Natural killer cell treated with Interleukin-12 subunit alpha and Interleukin-12 subunit beta and Interleukin-15 and Interleukin-18, amount 100 ng/mL, for 72 hours (primary cell): ENCODE results near the gene NUDT3. TPM values are rescaled to one million over a fixed set of nuclear protein-coding genes. Genes with fewer than 3 reads are reported as not detected.

Source experiments
- ATAC-seq, 2 donors: fragments of 150-1000 bp; cut with Tn5 transposase in 1 of 2; sonication (Bioruptor Pico), chemical (Tn5 transposase) in 1 of 2; 2 replicates each; pipeline ENCODE4 v1.10.0; 2021
- DNase-seq: peaks from one replicate; pipeline ENCODE4 v3.0.0; 2022; ENCODE audit warnings: low spot score
- H3K27ac Mint-ChIP-seq, 2 donors: 1 replicate in 1 of 2; 2 replicates in 1 of 2; pipeline ENCODE4 v1.8.0; 2022; ENCODE audit warnings: mixed read lengths in 2 of 2, mild to moderate bottlenecking in 1 of 2, moderate library complexity in 1 of 2
- H3K27me3 Mint-ChIP-seq, 2 donors: 1 replicate in 1 of 2; 2 replicates in 1 of 2; pipeline ENCODE4 v1.8.0; 2022; ENCODE audit warnings: mixed read lengths in 2 of 2
- H3K36me3 Mint-ChIP-seq: one replicate; pipeline ENCODE4 v1.8.0; 2022; ENCODE audit warnings: mixed read lengths
- H3K4me1 Mint-ChIP-seq, 2 donors: 1 replicate in 1 of 2; 2 replicates in 1 of 2; pipeline ENCODE4 v1.8.0; 2022; ENCODE audit warnings: low read depth in 2 of 2, mixed read lengths in 2 of 2, mild to moderate bottlenecking in 1 of 2
- H3K4me3 Mint-ChIP-seq: one replicate; pipeline ENCODE4 v1.8.0; 2022; ENCODE audit warnings: mixed read lengths
- H3K9me3 Mint-ChIP-seq: 2 replicates; pipeline ENCODE4 v1.8.0; 2022; ENCODE audit warnings: mixed read lengths
- total RNA-seq, 2 donors: library from RNA; stranded (reverse); gene quantifications; one replicate each; pipeline ENCODE4 v1.2.3, GENCODE V29; 2022

NUDT3 gene
- total RNA-seq, 2 donors from 2014 or later = 9.2 to 15.4 TPM

- DNase-seq (peak; percentile 85), ATAC-seq (peak; percentile 85 to 91)
- Mint-ChIP-seq H3K36me3 (no peaks in the 10 kb centered on the region), H3K9me3 (no peaks in the 10 kb centered on the region), H3K27me3 (no peaks in the 10 kb centered on the region), H3K4me3 (peak within 1 kb of the TSS; percentile 89), H3K4me1 (peaks cover 13 to 16% of the 10 kb centered on the region in 2 donors), H3K27ac (peak within 1 kb of the TSS; percentile 83 to 92)
Measured at GRCh38 chr6:34236443-34237315, 155.8 kb downstream of the NUDT3 start, which contains the start of gene HMGA1. HMGA1 (plus strand) TSS chr6:34236873; CDS start chr6:34240781, 3,908 bp downstream.

DNA sequence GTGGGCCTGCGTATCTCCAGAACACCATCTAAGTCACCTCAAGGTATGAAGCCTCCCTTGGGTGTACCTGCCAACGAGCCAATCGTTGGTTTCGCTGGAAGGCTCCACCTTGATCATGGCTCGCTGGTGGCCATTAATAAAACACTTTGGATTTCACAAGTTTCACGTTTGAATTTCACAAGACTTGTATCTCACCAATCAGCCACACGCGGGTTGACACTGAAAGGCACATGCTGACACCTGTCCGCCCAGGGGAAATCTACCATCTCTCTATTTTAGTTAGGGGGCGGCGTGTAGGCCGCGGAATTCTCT, 156.4 kb downstream of the NUDT3 start:
- Mint-ChIP-seq H3K36me3 (no peaks in the 10 kb centered on the region), H3K27ac (peak overlapping the region; percentile 83 to 92), H3K27me3 (no peaks in the 10 kb centered on the region), H3K4me1 (peaks cover 13 to 16% of the 10 kb centered on the region in 2 donors), H3K9me3 (no peaks in the 10 kb centered on the region), H3K4me3 (peak overlapping the region; percentile 89)
- ATAC-seq (peak; percentile 34 to 46), DNase-seq (no peak)

- Mint-ChIP-seq H3K4me3 (peak overlapping the region; percentile 89), H3K4me1 (peaks cover 13 to 18% of the 10 kb centered on the region in 2 donors), H3K36me3 (no peaks in the 10 kb centered on the region), H3K27me3 (no peaks in the 10 kb centered on the region), H3K9me3 (no peaks in the 10 kb centered on the region), H3K27ac (peak overlapping the region; percentile 83 to 92)
- DNase-seq (no peak), ATAC-seq (peak; percentile 29 to 38)
Measured at GRCh38 chr6:34235307-34236130, 156.9 kb downstream of the NUDT3 start.

- H3K27ac Mint-ChIP-seq = peak overlapping the region; percentile 8 to 63
- H3K4me3 Mint-ChIP-seq = peak overlapping the region; percentile 32
- no peak for ATAC-seq
- DNase-seq = no peak
- H3K27me3 Mint-ChIP-seq = no peaks in the 10 kb centered on the region
- H3K9me3 Mint-ChIP-seq = no peaks in the 10 kb centered on the region
- H3K36me3 Mint-ChIP-seq = no peaks in the 10 kb centered on the region
- H3K4me1 Mint-ChIP-seq = peaks cover 13 to 18% of the 10 kb centered on the region in 2 donors
Measured at GRCh38 chr6:34234667-34235306, 157.7 kb downstream of the NUDT3 start.

- H3K4me1 Mint-ChIP-seq = peaks cover 13 to 16% of the 10 kb centered on the region in 2 donors
- ATAC-seq (no peak), DNase-seq (no peak)
- H3K27ac Mint-ChIP-seq = peak overlapping the region in 1 of 2 donors; percentile 8
- no peaks in the 10 kb centered on the region for H3K9me3 Mint-ChIP-seq
- peak overlapping the region; percentile 32 for H3K4me3 Mint-ChIP-seq
- H3K36me3 Mint-ChIP-seq = no peaks in the 10 kb centered on the region
- H3K27me3 Mint-ChIP-seq = no peaks in the 10 kb centered on the region
Measured at GRCh38 chr6:34233867-34234266, 158.6 kb downstream of the NUDT3 start.

- H3K4me1 Mint-ChIP-seq = peaks cover 12 to 13% of the 10 kb centered on the region in 2 donors
Measured at GRCh38 chr6:34232901-34233300, 159.6 kb downstream of the NUDT3 start.

GRCh38 chr6:34231566-34232336, 160.7 kb downstream of the NUDT3 start:
- Mint-ChIP-seq H3K4me1 (peaks cover 13 to 15% of the 10 kb centered on the region in 2 donors), H3K27ac (no peak overlapping the region), H3K36me3 (no peaks in the 10 kb centered on the region), H3K27me3 (no peaks in the 10 kb centered on the region), H3K4me3 (no peak overlapping the region), H3K9me3 (no peaks in the 10 kb centered on the region)
- ATAC-seq = no peak
- DNase-seq = no peak

More at GRCh38 chr6:34232901-34233300, 159.6 kb downstream of the NUDT3 start:
- ATAC-seq (no peak), DNase-seq (no peak)
- Mint-ChIP-seq H3K27me3 (no peaks in the 10 kb centered on the region), H3K9me3 (no peaks in the 10 kb centered on the region), H3K36me3 (no peaks in the 10 kb centered on the region), H3K27ac (no peak overlapping the region), H3K4me3 (no peak overlapping the region)

DNA sequence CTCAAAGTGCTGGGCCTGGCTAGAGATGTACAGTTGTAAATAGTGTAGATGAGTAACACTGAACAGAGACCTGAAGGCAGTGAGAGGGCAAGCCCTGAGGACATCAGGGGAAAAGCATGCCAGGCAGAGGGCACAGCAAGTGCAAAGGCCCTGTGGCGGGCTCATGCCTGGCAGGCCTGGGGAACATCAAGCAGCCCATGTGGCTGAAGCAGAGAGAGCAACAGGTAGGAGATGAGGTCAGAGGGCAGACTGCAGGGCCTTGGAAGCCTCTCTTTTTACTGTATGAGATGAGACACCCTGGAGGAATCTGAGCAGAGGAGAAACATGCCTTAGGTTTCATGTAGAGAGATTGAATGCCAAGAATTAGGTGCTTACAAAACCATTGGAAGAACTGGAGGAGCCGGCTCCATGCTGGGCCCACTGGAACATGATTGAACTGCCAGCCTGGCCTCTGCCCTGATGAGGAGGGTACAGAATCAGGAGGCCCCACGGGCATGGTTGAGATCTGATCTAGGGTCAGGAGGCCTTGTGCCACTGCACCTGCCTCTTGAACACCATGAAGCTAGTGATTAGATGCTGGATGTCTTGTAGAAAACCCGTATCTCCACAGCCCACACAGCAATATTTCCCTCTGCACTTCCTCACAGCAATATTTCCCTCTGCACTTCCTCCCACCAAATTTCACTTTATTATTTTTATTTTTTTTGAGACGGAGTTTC, 161.7 kb downstream of the NUDT3 start:
- Mint-ChIP-seq H3K27ac (no peak overlapping the region), H3K4me1 (peaks cover 9 to 10% of the 10 kb centered on the region in 2 donors), H3K36me3 (no peaks in the 10 kb centered on the region), H3K27me3 (no peaks in the 10 kb centered on the region), H3K4me3 (no peak overlapping the region), H3K9me3 (no peaks in the 10 kb centered on the region)
- ATAC-seq (no peak), DNase-seq (no peak)

DNA sequence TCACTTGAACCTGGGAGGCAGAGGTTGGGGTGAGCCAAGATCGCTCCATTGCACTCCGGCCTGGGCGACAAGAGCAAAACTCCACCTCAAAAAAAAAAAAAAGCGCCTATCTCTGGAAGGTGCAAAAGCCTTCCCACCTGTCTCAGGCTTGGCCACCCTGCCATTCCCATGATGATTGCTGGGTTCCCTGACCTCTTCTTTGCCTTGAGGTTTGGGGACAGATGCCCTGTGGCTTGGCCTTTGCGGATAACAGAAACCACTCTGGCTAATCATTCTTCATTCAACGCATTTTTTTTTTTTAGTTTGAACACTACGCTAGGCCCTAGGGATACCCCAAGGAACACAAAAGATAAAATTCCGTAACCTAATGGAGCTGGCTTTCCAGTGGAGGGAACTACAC, 162.6 kb downstream of the NUDT3 start:
- no peak overlapping the region for H3K27ac Mint-ChIP-seq
- no peaks in the 10 kb centered on the region for H3K9me3 Mint-ChIP-seq
- no peak overlapping the region for H3K4me3 Mint-ChIP-seq
- ATAC-seq (no peak), DNase-seq (no peak)
- no peaks in the 10 kb centered on the region for H3K27me3 Mint-ChIP-seq
- H3K36me3 Mint-ChIP-seq = no peaks in the 10 kb centered on the region
- H3K4me1 Mint-ChIP-seq = peaks cover 8 to 9% of the 10 kb centered on the region in 2 donors

Other genes starting within 250 kb of the NUDT3 start
- not detected for gene GRM4, start 246.6 kb downstream of the NUDT3 start, total RNA-seq
- gene HMGA1, start 155.8 kb downstream of the NUDT3 start, total RNA-seq = 100 to 1,000 TPM; 151 to 556 TPM
- 10 to 100 TPM; 15.9 to 20.9 TPM for gene SMIM29, start 143.7 kb downstream of the NUDT3 start, total RNA-seq
- 1,000 to 10,000 TPM in 1 of 2 donors, 100 to 1,000 TPM in 1; 874 to 1,112 TPM for gene RPS10, start 33.4 kb upstream of the NUDT3 start, total RNA-seq
- gene PACSIN1, start 73.4 kb upstream of the NUDT3 start, total RNA-seq = under 1 TPM in 1 of 2 donors, not detected in 1; 0.19 TPM
- not detected for gene SPDEF, start 163.7 kb upstream of the NUDT3 start, total RNA-seq